RWPE1 (cell line): Measurements from ENCODE around the gene PIP4K2A.
A peak's percentile ranks its signal among the peaks of the same experiment; 100 is the strongest.

Source experiments
- CTCF ChIA-PET: fragments of 350-600 bp; sonication (Branson Sonifier 250); formaldehyde crosslinking; extraction: SDS; loops from one replicate; lab custom pipeline; 2021; lab: Yijun Ruan, JAX
- POLR2A ChIA-PET: fragments of 400-600 bp; formaldehyde crosslinking; extraction: SDS; loops from one replicate; lab custom pipeline; 2020; ENCODE audit warnings: antibody characterized with exemption; ENCODE audit not compliant: low non-redundant PET; lab: Yijun Ruan, JAX
- DNase-seq: peaks from one replicate; pipeline ENCODE4 v3.0.0; 2012; ENCODE audit warnings: low spot score
- H3K27ac ChIP-seq: fragments of 450-650 bp; 2 replicates; pipeline ENCODE4 v1.5.1; 2017
- CTCF ChIP-seq: fragments of 450-650 bp; conservative IDR thresholded peaks from 2 replicates; pipeline ENCODE4 v1.5.1; 2017; ENCODE audit warnings: low read depth, mild to moderate bottlenecking

The PIP4K2A gene

GRCh38 chr10:22554461-22555182 is 159.8 kb downstream of the PIP4K2A start:
- H3K27ac ChIP-seq = no peak overlapping the region
- ChIA-PET CTCF (no interaction called here), POLR2A (no interaction called here)
- TF ChIP-seq CTCF = no peak
- DNase-seq = no peak

- TF ChIP-seq CTCF = no peak
- ChIA-PET CTCF (no interaction called here), POLR2A (no interaction called here)
- peak overlapping the region; percentile 71 for H3K27ac ChIP-seq
- no peak for DNase-seq
These were observed 160.9 kb downstream of the PIP4K2A start for GRCh38 chr10:22553452-22553995.

- H3K27ac ChIP-seq = peak overlapping the region; percentile 71
- ChIA-PET CTCF (no interaction called here), POLR2A (no interaction called here)
- no peak for DNase-seq
- no peak for TF ChIP-seq CTCF
These were observed 161.4 kb downstream of the PIP4K2A start for GRCh38 chr10:22552888-22553378.

GRCh38 chr10:22551681-22552365 is 162.6 kb downstream of the PIP4K2A start:
- TF ChIP-seq CTCF = no peak
- DNase-seq = no peak
- ChIA-PET POLR2A (no interaction called here), CTCF (no interaction called here)
- H3K27ac ChIP-seq = no peak overlapping the region

GRCh38 chr10:22550732-22551131 is 163.6 kb downstream of the PIP4K2A start:
- peak; percentile 48 for TF ChIP-seq CTCF
- ChIA-PET CTCF (interaction anchor here (0.6 to 0.7 kb wide), 2 partner anchors 25 to 48 kb away, joined by 3 read pairs; no protein-coding TSS in a partner anchor), POLR2A (no interaction called here)
- peak; percentile 27 for DNase-seq
- no peak overlapping the region for H3K27ac ChIP-seq

GRCh38 chr10:22548344-22548743 is 166.0 kb downstream of the PIP4K2A start:
- ChIA-PET CTCF (no interaction called here), POLR2A (no interaction called here)
- no peak for TF ChIP-seq CTCF
- no peak overlapping the region for H3K27ac ChIP-seq
- DNase-seq = no peak
